Heart left ventricle (tissue), 16 donors: Measurements from ENCODE around the gene NEDD8. TPM values are rescaled to one million over a fixed set of nuclear protein-coding genes. Genes with fewer than 3 reads are reported as not detected.

Experiments
- ATAC-seq, 4 donors: fragments of 200-7000 bp; cut with Tn5 transposase; one replicate each; pipeline ENCODE4 v1.9.1; 2020 to 2022; ENCODE audit warnings: moderate library complexity in 4 of 4, mild to moderate bottlenecking in 3 of 4, moderate number of reproducible peaks in 1 of 4
- DNase-seq, 5 donors: peaks; one replicate each; pipeline ENCODE4 v3.0.0-alpha.2; 2020
- H3K27ac ChIP-seq, 12 donors: fragments of 200-600 bp; sonication (generic) in 4 of 12; one replicate each; pipeline versions ENCODE4 v1.5.0 to v1.8.0; 2016 to 2022; ENCODE audit warnings: mild to moderate bottlenecking in 2 of 12
- H3K27me3 ChIP-seq, 9 donors: fragments of 200-600 bp; sonication (generic) in 2 of 9; one replicate each; pipeline versions ENCODE4 v1.5.1 to v1.8.0; 2016 to 2022; ENCODE audit warnings: mild to moderate bottlenecking in 3 of 9
- H3K36me3 ChIP-seq, 9 donors: fragments of 200-600 bp; sonication (generic) in 2 of 9; one replicate each; pipeline versions ENCODE4 v1.5.0 to v1.8.0; 2018 to 2022; ENCODE audit warnings: mild to moderate bottlenecking in 2 of 9
- H3K4me1 ChIP-seq, 12 donors: fragments of 200-600 bp; sonication (generic) in 4 of 12; one replicate each; pipeline versions ENCODE4 v1.5.0 to v1.8.0; 2016 to 2022; ENCODE audit warnings: mild to moderate bottlenecking in 3 of 12
- H3K4me3 ChIP-seq, 12 donors: fragments of 200-600 bp; sonication (generic) in 4 of 12; one replicate each; pipeline versions ENCODE4 v1.5.0 to v1.8.0; 2017 to 2022; ENCODE audit warnings: mild to moderate bottlenecking in 9 of 12, moderate library complexity in 4 of 12
- H3K9me3 ChIP-seq, 12 donors: fragments of 200-600 bp; sonication (generic) in 4 of 12; one replicate each; pipeline versions ENCODE4 v1.5.0 to v1.8.0; 2016 to 2022; ENCODE audit warnings: mild to moderate bottlenecking in 1 of 12
- POLR2A ChIP-seq, 2 donors: fragments of 450-650 bp; IDR thresholded peaks; one replicate each; pipeline ENCODE4 v1.6.1; 2017; ENCODE audit warnings: antibody characterized with exemption in 2 of 2, mild to moderate bottlenecking in 2 of 2, moderate library complexity in 2 of 2
- WGBS, 4 donors: extraction: QIAGEN DNeasy Blood & Tissue Kit in 2 of 4; methylation state at CpG; one replicate each; pipeline versions ENCODE4 v1.1.5 to v1.1.7; 2013 to 2018; 5-methylcytosine and 5-hydroxymethylcytosine counted together
- intact Hi-C, 10 donors: fragments of 100-400 bp; cut with DNase I; formaldehyde crosslinking; loops; one replicate each; pipeline versions ENCODE4 v1.11.1 to v1.14.2; 2022
- polyA plus RNA-seq, 2 donors: library from polyadenylated mRNA; stranded (reverse); fragments of 200-250 nt; gene quantifications; one replicate each; pipeline ENCODE4 v1.2.3, GENCODE V29; 2013
- total RNA-seq, 9 donors: library from RNA; depleted of rRNA in 2 of 9; stranded (reverse); fragments of >200 nt in 2 of 9; fragmentation: NEBNext Ultra II Directional in 3 of 9; extraction: Animal tissue kit (Norgen Biotek cat#: 25700) in 3 of 9; gene quantifications; one replicate each; pipeline versions ENCODE4 v1.1.0 to v1.2.4, GENCODE V29; 2016 to 2023
- TF ChIP-seq, protein P1 (sequence below), 12 donors: fragments of 200-600 bp; sonication (generic) in 4 of 12; IDR thresholded peaks; one replicate each; pipeline versions ENCODE4 v1.5.0 to v1.8.0; 2018 to 2022; ENCODE audit warnings: antibody characterized with exemption in 12 of 12, mild to moderate bottlenecking in 5 of 12
- donor health status: ischemic (EF 13 %, LVEDD 7.1; RV severe dilation, severe dysfunction).
- donor health status: healthy with polysubstance abuse.
- donor health status: DM: no; HTN: yes; CAD: no.
- donor health status: DM: no; HTN: no; CAD: no.
- donor health status: ischemic (EF 25% LVEDD 6.9; RV normal size, moderate dysfunction).
- donor health status: ischemic (EF 25% LVEDD 5.7; RV mildly dilated, moderate dysfunction).
- donor health status: healthy.
- donor health status: DM: yes; HTN: yes; CAD: no.
- donor health status: ischemic (EF 35%, LVEDD 5.7; RV mildly dilated, moderate dysfunction).
- donor health status: nonischemic (EF 11% LVEDD 7.7; RV severe dilation, severe dysfunction).
- donor health status: DM: yes; HTN: yes; CAD: no.
- donor health status: PGD.
- donor health status: ischemic (EF 29% LVEDD 5.4; RV normal size, mild dysfunction).
- donor health status: nonischemic (EF 23%, LVEDD 6.1; RV moderate dilation, normal function).

The NEDD8 gene
- total and polyA plus RNA-seq, 11 donors = 174 to 287 (median 206) TPM

DNA sequence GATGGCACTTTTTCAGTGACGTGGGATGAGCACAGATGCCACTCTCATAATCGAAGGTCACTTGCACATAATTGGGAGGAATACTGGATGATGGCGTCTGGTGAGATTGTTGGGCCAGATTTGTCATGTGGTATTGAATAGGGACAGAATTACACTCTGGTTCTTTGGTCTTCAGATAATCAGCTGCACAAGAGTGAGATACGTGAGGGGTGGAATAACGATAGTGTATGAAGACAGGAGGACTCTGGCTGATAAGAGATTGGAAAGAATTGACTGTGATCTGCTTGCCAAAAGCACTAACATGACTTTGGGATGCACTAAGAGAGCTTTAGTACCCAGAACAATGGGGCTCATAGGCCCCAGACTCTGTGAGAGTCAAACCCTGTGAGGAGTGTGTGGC lies 46.3 kb upstream of the NEDD8 start:
- no peak for TF ChIP-seq POLR2A (IDR thresholded peaks at IDR 0.05)
- Histone ChIP-seq H3K4me3 (no peak overlapping the region), H3K27ac (peak overlapping the region in 3 of 12 donors; percentile 72 to 87 (median 76)), H3K9me3 (no peaks in the 10 kb centered on the region), H3K27me3 (no peaks in the 10 kb centered on the region), H3K36me3 (no peaks in the 10 kb centered on the region), H3K4me1 (peaks cover 0 to 88% (median 15%) of the 10 kb centered on the region in 12 donors)
- intact Hi-C loops = no loop called here
- DNase-seq (no peak), ATAC-seq (no peak)
- 63 to 70% (median 68%) methylated on average over 5 of the region's 5 CpGs for WGBS, 4 donors

DNA sequence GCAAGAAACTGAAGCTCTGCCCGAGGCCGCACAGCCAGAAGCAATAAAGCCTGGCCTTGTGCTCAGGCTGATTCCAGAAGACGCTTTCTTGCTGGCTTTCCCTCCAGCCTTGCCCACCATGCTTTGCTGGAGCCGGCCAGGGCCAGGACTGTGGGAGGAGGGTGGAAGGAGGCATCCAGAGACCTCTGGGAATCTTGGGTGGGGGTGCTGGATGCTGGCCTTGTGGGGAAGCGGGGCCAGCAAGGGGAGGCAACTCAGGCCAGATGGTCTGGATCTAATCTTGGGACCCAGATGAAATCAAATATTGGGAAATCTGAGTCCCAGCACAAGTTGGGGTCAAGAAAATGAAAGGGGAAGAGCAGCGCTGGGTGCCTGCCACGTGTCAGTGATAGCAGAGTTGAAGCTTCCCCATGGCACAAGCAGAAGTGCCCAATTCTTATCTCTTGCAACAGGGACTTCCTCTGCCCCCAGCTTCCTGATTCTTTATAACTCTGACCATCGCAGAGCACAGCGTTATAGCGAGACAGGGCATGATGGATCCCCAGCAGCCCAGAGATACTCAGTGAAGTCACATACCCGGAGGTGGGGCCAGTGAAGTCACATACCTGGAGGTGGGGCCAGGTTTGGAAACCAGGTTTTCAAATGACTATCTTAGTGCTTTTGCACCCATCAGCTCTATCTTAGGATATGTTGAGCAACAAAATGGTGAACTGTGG lies 45.6 kb upstream of the NEDD8 start:
- H3K9me3 ChIP-seq = no peaks in the 10 kb centered on the region
- peaks cover 0 to 93% (median 15%) of the 10 kb centered on the region in 12 donors for H3K4me1 ChIP-seq
- H3K27me3 ChIP-seq = no peaks in the 10 kb centered on the region
- intact Hi-C loops = no loop called here
- peak overlapping the region in 2 of 12 donors; percentile 41 to 87 for H3K27ac ChIP-seq
- no peak for TF ChIP-seq POLR2A (IDR thresholded peaks at IDR 0.05)
- TF ChIP-seq, protein P1, sequence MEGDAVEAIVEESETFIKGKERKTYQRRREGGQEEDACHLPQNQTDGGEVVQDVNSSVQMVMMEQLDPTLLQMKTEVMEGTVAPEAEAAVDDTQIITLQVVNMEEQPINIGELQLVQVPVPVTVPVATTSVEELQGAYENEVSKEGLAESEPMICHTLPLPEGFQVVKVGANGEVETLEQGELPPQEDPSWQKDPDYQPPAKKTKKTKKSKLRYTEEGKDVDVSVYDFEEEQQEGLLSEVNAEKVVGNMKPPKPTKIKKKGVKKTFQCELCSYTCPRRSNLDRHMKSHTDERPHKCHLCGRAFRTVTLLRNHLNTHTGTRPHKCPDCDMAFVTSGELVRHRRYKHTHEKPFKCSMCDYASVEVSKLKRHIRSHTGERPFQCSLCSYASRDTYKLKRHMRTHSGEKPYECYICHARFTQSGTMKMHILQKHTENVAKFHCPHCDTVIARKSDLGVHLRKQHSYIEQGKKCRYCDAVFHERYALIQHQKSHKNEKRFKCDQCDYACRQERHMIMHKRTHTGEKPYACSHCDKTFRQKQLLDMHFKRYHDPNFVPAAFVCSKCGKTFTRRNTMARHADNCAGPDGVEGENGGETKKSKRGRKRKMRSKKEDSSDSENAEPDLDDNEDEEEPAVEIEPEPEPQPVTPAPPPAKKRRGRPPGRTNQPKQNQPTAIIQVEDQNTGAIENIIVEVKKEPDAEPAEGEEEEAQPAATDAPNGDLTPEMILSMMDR (IDR thresholded peaks at IDR 0.05) = no peak
- DNase-seq (peak in 1 of 5 donors; percentile 48), ATAC-seq (peak in 2 of 4 donors; percentile 21 to 30)
- 79 to 83% (median 81%) methylated on average over 10 to 11 of the region's 11 CpGs for WGBS, 4 donors
- no peaks in the 10 kb centered on the region for H3K36me3 ChIP-seq
- H3K4me3 ChIP-seq = no peak overlapping the region

DNA sequence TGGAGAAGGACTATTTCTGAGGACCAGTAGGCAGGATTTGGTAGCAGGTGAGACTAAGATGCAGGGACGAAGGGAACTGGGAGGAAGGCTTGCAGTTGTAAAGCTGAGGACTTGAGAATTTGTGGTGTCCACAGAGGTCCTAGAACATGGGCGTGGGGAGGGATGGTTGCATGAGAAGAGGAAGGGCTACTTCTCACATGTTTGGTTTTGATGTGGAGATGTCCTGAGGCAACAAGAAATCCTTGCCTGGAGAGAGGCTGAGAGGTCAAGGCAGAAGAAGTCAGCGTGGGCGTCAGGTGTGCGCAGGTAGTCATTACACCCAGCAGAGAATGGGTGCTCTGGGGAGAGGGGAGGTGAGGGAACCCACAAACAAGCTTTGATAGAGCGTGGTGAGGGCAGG lies 44.9 kb upstream of the NEDD8 start:
- H3K27ac ChIP-seq = peak overlapping the region in 1 of 12 donors; percentile 87
- TF ChIP-seq POLR2A (IDR thresholded peaks at IDR 0.05) = no peak
- TF ChIP-seq, protein P1 (IDR thresholded peaks at IDR 0.05) = no peak
- H3K9me3 ChIP-seq = no peaks in the 10 kb centered on the region
- H3K27me3 ChIP-seq = no peaks in the 10 kb centered on the region
- WGBS, 4 donors = 94 to 96% (median 95%) methylated on average over 6 of the region's 6 CpGs
- intact Hi-C loops = no loop called here
- DNase-seq (no peak), ATAC-seq (no peak)
- H3K36me3 ChIP-seq = no peaks in the 10 kb centered on the region
- peaks cover 0 to 93% (median 16%) of the 10 kb centered on the region in 12 donors for H3K4me1 ChIP-seq
- no peak overlapping the region for H3K4me3 ChIP-seq

DNA sequence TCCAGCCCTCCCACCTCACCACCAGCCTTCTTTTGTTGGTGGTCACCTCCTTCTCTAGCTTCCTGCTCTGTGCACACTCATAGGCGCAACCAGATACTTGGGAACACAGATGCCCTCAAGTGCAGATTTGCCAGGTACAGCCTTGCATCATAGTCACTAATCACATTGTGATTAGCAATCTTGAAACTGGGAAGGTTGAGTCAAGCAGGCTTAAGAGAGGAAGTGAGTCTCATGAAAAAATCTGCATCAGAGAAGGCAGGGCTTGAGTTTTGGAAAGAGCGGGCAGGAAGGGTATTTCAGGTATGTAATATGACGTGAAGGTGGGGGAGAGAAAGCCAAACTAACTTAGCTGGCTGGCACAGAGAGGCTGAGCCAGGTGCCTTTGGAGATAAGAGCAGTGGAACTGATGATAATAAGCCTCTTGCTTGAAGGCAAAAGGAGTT lies 42.0 kb upstream of the NEDD8 start:
- Histone ChIP-seq H3K4me3 (no peak overlapping the region), H3K36me3 (peaks cover 0 to 9% (median 3%) of the 10 kb centered on the region in 9 donors), H3K27ac (peak overlapping the region in 4 of 12 donors; percentile 8 to 97 (median 30)), H3K4me1 (peaks cover 0 to 76% (median 15%) of the 10 kb centered on the region in 12 donors), H3K27me3 (no peaks in the 10 kb centered on the region), H3K9me3 (no peaks in the 10 kb centered on the region)
- WGBS, 4 donors = 48 to 67% (median 58%) methylated on average over 3 of the region's 3 CpGs
- intact Hi-C loops = no loop called here
- DNase-seq (no peak), ATAC-seq (peak in 1 of 4 donors; percentile 9)
- TF ChIP-seq, protein P1 (IDR thresholded peaks at IDR 0.05) = no peak
- TF ChIP-seq POLR2A (IDR thresholded peaks at IDR 0.05) = no peak
